GM19395 (cell line): ENCODE measurements around the gene MICALL1.

Experiments
- ATAC-seq: cut with Tn5 transposase; IDR thresholded peaks from one replicate; pipeline ENCODE4 v1.9.1; 2021; ENCODE audit warnings: mild to moderate bottlenecking, moderate library complexity; ENCODE audit not compliant: unreplicated experiment

MICALL1 gene

DNA sequence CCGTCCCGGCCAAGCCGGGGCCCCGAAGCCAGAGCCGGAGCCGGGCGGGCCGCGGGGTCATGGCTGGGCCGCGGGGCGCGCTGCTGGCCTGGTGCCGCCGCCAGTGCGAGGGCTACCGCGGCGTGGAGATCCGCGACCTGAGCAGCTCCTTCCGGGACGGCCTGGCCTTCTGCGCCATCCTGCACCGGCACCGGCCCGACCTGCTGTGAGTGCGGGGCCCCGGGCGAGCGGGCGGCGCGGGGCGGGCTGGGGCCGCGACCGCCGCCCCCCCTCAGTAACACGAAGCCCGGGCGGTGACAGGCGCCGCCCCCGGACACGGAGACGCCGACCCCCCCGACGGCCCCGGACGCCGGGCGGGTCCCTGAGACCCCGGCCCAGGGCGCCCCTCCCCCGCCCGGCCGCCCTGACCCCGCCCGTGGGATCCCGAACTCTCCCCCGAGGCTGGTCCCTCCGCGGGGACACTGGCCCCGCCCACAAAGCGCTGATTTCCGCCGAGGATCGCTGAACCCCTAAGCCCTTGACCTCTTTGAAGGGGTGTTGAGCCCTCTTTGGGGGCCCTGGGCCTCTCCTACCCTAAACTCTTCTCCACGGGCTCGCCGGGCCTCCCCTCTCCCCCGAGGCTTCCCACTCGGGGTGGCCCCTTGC lies 389 bp downstream of the MICALL1 start:
- peak; percentile 50 for ATAC-seq

- ATAC-seq: no peak
Observed at GRCh38 chr22:37907036-37907954, 1.2 kb downstream of the MICALL1 start.

GRCh38 chr22:37909766-37910165 lies 3.7 kb downstream of the MICALL1 start:
- no peak for ATAC-seq

DNA sequence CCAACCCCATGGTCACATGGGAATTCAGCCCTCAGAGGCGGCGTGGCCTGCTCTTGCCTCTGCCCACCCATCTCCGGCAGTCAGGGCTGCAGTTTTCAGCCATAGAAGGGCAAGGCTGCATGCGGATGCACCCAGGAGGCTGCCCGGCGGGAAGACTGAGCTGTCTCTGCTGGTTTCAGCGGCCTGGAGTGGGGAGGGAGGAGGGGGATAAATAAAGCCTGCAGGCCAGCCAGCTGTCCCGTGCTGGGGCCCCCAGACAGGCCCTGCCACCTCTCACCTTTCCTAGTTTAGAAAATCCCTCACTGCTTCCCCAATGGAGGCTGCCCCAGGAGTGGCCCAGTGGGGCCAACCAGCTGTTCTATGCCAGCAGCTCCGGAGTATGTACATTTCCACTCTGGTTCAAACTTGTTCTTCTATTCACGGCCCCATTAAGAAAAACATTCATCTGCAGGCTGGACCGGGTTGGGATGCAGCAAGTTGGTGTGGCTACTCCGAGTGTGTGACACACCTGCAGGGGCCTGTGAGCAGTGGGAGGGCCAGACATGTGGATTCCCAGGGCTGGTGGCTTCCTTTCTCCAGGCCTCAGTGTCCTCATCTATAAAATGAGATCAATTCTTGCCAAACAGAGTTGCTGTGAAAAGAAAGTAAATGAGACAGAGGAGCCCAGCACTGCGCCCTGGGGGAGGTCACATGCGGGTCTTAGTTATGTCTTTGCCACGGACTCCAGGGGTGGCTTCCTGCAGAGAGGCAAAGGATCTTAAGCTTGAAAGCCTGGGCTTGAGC lies 5.0 kb downstream of the MICALL1 start:
- ATAC-seq: no peak

DNA sequence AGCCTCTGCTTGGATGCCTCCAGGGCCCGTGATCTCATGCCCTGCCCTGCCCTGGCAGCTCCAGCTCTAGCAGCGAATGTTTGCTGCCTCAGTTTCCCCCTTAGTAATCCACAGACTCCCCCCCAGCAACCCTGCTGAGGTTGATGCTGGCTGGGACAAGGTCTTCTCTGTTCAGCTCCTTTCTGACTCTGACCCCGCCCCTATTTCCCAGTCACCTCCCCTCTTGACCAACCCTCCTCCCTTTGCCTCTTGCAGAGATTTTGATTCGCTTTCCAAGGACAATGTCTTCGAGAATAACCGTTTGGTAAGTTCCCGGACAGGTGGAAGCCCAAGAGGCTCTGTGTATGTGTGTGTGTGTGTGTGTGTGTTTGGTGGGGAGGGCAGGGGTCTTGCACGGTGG lies 5.6 kb downstream of the MICALL1 start:
- ATAC-seq: no peak

DNA sequence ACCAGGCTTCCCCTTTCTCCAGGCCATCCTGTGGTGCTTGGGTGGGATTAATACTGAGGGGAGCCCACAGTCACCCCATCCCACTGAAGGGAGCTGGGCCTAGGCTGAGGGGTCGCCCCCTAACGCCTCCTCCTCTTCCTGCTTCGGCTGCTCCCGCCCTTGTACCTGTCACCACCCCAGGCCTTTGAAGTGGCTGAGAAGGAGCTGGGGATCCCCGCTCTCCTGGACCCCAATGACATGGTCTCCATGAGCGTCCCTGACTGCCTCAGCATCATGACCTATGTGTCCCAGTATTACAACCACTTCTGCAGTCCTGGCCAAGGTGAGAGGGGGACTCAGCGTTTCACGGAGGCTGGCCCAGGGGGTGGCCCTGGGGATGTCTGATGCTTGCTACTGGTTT lies 6.1 kb downstream of the MICALL1 start:
- no peak for ATAC-seq

GRCh38 chr22:37913233-37913721 lies 7.2 kb downstream of the MICALL1 start:
- no peak for ATAC-seq

DNA sequence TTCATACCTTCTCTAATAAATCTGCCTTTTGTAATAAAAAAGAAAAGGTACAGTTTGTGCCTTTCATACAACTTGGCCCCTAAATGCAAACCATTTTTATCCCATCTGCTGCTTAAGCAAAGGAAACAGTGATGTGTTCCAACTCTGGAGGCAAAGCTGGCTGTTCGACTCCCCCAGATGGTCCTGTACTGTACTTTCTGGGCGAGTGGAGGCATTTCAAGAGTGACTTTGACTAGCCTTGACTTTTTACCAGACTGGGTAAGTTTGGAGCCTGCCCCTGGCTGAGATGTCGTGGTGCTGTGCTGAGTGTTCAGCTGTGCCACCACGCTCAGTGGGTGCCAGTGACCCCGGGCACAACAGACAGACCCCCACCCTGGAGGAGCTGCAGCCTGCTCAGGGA lies 10.2 kb downstream of the MICALL1 start:
- no peak for ATAC-seq

DNA sequence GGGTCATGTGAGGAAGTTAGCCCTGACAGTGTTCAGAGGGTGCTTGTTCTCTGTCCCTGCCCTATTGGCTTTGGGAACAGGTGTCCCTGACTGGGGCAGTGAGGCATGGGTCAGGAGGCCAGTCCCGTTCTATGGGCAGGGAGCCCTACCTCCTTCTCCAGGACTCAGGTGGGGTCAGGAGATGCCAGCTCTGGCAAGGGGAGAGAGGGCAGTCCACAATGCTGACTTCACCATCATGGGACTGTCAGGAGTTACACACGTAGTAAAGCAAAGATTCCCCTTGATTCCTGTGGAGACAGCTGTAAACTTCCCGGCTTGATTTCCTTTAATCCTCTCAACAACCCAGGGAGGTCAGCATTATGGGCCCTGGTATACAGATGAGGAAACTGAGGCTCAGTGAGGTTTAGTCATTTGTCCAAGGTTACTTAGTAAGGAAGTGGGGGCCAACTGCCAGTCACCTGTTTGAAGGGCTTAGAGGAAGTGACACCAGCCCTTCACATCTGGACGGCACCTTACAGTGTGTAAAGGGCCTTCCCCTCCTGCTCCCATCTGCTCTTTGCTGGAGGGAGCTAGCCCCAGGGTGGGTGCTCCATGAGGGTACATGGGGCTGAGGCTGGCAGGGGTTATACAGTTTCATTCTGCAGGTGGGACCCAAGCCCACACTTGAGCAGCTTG lies 11.9 kb downstream of the MICALL1 start:
- no peak for ATAC-seq

GRCh38 chr22:37918580-37919270 lies 12.6 kb downstream of the MICALL1 start:
- ATAC-seq: no peak

DNA sequence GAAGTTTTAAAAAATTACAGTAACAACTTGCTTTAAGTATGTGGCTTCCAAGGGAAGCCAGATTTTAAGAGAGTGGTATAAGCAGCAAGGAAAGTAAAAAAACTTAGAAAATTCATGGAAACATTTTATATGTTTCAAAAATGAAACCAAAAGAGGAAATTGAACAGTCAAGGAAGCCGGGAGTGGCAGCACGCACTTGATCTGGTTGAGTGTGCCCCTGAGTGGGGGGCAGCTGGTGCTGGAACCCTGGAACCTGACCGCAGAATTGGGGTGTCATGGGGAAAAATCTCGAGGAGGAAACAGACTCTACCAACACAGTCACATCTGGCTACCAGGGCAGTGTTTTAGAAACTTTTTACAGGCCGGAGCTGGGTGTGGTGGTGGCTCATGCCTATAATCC lies 14.0 kb downstream of the MICALL1 start:
- no peak for ATAC-seq

- ATAC-seq: no peak
Observed at GRCh38 chr22:37922191-37922590, 16.1 kb downstream of the MICALL1 start.

- no peak for ATAC-seq
Observed at GRCh38 chr22:37923927-37924326, 17.8 kb downstream of the MICALL1 start.

DNA sequence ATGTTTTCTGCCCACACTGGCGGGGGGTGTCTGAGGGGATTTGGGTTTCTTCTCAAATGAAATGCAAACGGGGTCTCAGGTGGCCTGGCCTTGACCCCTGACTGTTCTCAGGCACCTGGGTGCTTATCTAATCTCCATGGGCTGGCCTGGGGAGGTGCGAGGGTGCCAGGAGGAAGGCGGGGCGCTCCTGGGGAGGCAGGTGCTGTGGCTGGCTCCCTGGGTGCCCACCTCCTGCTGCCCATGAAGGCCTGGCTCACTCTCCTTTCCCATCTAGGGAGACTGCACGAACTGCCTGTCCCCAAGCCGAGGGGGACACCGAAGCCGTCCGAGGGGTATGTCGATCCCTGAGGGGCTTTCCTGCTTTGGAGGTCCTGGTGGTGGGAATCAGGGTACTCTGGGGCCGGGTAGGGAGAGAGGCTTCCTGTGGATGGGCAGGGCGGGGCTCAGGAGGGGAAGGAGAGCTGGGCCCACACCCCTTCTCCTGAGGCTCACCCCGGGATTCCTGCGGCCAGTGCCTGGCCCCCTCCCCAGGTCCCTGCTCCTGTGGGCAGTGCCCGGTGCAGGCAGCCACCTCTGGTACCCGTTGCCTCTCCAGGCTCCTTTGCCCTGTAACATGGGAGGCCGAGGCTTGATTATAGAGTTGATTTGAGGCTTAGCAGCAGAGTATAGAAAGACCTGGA lies 18.4 kb downstream of the MICALL1 start:
- no peak for ATAC-seq

- ATAC-seq: no peak
Observed at GRCh38 chr22:37925330-37925729, 19.2 kb downstream of the MICALL1 start.

- ATAC-seq: no peak
Observed at GRCh38 chr22:37925767-37926166, 19.7 kb downstream of the MICALL1 start.

DNA sequence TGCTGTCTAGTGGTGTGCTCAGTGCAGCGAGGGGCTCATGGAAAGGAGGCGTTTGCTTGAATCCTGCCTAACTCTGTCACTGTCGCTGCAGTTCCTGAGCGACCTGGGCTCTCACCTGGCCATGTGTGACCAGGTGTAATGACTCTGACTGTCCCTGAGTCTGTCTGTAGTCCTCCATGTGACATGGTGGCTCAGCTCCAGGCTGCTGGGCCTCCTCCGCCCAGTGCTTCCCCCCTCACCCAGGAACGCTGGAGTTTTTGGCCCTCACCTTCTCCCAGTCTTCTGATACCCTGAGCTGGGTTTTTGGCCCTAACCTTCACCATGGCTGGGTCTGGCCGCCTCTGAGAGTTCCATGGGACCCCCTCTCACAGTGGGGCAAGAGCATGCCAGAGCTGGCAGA lies 20.3 kb downstream of the MICALL1 start:
- ATAC-seq: no peak

DNA sequence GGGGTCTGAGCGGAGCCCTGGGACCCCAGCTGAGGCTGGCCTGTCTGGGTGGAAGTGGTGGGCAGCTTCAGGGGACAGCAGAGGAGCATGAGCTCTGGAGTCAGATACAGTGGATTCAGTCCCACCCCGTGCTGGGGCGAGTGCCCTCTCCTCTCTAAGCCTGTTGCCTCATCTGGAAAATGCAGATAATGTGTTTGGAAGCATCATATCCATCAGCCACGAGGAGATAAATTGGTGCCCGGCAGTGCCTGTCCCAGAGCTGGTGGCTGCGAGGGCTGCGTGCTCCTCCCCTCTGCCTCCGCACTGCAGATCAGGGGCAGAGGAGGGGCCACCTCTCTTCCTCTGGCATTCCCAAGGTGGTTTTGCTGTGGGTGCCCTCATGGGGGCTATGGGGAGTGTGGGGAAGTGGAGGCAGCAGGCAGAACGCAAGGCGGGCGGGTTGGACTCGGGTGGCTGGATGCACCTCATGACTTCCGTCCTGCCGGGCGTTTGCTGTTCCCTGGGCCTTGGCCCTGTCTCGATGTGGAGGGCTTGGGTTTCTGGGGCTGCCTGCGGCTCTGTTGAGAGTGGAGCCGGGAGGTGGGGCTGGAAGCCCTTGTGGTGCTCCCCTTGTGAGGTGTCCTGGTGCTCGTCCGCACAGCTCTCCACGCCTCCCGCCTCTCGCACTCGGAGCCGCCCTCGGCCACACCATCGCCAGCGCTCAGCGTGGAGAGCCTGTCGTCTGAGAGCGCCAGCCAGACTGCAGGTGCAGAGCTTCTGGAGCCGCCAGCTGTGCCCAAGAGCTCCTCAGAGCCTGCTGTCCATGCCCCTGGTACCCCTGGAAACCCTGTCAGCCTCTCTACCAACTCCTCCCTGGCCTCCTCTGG lies 20.9 kb downstream of the MICALL1 start:
- ATAC-seq: no peak

- no peak for ATAC-seq
Observed at GRCh38 chr22:37927637-37927936, 21.5 kb downstream of the MICALL1 start.
